G401.6 (cell line): Measurements from ENCODE around the gene GPC5.
"Not testable (repeated sequence)": the region's sequence is repeated elsewhere in the genome, so short reads cannot be mapped to it uniquely, and the experiment has no call there.

ENCODE experiments used
- FAIRE-seq: peaks from 2 replicates; lab custom pipeline; 2012; peaks lifted over from hg19 to GRCh38; lab: Jason Lieb, UNC

GPC5 gene

DNA sequence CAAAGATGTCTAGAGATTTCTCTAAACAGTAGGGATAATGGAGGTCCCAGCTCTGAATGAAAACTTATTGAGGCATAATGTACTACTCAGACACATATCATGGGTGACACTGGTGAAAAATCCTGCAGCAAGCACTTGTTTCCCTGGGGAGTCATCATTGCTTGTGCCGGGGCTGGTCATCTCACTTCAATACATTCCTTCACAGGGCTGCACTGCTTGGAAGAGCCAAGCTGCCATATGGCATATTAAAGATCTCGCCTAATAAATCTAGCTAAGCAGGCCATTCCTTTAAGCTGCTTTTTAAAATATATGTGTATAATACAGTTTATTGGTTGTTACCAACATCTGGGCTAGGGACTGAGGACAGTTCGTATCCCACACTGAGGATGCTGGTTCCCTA, 1496.0 kb downstream of the GPC5 start:
- no peak for FAIRE-seq

DNA sequence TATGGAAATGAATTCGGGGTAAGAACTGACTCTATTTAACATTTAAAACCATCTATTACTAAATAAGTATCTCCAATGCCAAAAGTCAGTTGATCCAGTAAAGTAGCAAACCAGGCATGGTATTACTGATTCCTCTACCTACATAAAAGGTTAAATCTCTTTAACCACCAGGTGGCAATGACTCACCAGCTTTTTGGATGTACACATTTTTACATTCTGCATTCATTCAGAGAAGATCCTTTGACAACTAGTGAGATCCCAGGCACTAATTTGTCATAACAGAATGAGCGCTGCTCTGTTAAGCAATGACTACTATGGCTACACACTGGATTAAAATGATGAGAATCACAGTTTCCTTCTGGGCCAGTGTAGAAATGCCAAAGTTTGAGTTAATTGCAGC, 1498.4 kb downstream of the GPC5 start:
- no peak for FAIRE-seq

DNA sequence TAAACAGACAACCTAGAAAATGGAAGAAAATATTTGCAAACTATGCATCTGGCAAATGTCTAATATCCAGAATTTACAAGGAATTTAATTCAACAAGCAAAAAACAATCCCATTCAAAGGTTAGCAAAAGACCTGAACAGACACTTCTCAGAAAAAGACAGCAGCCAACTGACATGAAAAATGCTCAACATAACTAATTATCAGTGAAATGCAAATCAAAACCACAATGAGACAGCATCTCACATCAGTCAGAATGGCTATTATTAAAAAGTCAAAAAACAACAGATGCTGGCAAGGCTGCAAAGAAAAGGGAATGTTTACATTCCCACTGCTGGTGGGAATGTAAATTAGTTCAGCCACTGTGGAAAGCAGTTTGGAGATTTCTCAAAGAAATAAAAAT, 1500.5 kb downstream of the GPC5 start:
- not testable (repeated sequence) for FAIRE-seq

DNA sequence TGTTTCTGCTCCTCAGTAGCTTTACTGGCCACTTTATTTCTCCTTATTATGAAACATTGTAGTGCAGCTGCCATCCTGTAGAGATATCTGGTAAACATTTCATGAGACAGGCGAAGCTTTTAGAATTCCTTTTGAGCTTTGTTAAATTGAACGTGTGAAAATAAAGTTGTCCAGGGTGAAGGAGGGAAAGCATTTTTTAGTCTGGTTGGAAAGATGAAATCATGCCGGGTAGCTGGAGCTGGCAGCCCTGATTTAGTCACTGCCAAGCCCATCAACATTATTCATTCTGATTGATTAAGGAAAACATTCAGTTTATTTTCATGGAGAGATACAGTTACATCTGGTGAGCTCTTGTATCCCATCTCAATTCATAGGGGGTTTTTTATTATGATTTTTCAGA, 1502.0 kb downstream of the GPC5 start:
- no peak for FAIRE-seq

DNA sequence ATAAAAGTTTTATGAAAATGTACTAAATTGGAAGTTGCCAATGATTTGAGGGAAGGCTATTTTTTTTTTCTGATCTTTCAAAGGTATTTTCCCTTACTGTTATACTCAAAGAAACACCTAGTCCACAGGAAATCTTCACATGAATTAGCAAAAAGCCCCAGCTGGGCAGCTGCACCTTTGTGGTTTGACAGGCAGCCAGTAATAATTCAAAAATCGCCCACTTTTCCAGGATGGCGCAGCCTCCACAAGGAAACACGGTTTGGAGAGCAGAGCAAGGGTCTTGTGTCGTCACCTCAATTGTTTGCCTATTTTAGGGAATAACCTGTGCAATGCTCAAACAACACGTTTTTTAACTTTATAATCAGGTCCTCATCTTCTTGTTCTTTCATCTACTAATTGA, 1503.3 kb downstream of the GPC5 start:
- no peak for FAIRE-seq

DNA sequence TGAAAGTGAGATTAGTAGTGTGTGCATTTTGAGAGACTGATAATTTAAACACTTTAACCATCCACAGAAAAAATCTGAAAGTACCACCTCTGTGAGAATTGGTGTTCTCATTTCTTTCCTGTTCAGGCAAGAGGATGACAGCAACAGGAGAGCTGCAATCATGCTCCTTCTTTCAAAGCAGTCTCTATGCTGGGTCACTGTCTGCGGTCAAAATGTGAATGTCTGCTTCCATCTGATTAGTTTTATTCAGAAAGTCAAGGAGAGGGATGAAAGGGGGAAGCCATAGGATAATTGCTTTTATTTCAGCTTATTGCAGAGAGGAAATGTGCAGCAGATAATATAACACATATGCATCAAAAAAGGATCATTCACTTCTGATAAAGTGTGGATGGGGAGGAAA, 1514.2 kb downstream of the GPC5 start:
- no peak for FAIRE-seq

DNA sequence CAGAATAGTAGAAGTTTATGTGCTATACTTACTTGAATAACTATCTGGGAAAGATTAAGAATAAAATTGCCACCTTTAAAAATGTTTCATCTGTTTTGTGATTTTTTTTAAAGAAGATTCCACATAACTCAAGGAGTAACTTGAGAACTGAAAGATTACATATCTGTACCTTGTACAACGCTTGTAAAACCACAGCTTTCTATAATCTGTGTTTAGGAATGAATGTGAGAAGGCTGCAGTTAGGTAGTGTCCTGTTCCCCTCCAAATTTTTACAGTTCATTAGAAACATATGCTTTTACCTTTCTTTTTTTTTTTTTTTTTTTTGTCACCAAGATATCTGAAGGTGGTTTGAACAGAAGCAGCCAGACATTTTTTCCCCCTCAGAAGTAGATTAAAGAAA, 1515.4 kb downstream of the GPC5 start:
- FAIRE-seq: no peak
